ENCODE results near the gene GMPS.

- TF ChIP-seq CTCF (IDR thresholded peaks at IDR 0.05) (no peak), POLR2A (IDR thresholded peaks at IDR 0.05) (no peak)
Observed at GRCh38 chr3:155912579-155913190, 42.2 kb downstream of the GMPS start.
